Caki2 (cell line): ENCODE measurements around the gene NFATC1. TPM values are rescaled to one million over a fixed set of nuclear protein-coding genes. Genes with fewer than 3 reads are reported as not detected.

ENCODE experiments used
- DNase-seq: peaks from one replicate; pipeline ENCODE4 v3.0.0-alpha.2; 2015; ENCODE audit warnings: low read depth
- in situ Hi-C: cut with HindIII; loops from 2 replicates; pipeline ENCODE4 v1.10.0; 2016; ENCODE audit warnings: low sequenced_read_pairs, low pct_unique_long_range_greater_than_20kb, mixed read lengths
- total RNA-seq: library from RNA; depleted of rRNA; stranded (reverse); fragments of >200 nt; shearing (Covaris generic); gene quantifications from 2 replicates; pipeline ENCODE4 v1.2.3, GENCODE V29; 2014; ENCODE audit warnings: low replicate concordance

NFATC1 gene
- total RNA-seq, 1 experiment from 2014 or later, result 8.3 TPM

DNA sequence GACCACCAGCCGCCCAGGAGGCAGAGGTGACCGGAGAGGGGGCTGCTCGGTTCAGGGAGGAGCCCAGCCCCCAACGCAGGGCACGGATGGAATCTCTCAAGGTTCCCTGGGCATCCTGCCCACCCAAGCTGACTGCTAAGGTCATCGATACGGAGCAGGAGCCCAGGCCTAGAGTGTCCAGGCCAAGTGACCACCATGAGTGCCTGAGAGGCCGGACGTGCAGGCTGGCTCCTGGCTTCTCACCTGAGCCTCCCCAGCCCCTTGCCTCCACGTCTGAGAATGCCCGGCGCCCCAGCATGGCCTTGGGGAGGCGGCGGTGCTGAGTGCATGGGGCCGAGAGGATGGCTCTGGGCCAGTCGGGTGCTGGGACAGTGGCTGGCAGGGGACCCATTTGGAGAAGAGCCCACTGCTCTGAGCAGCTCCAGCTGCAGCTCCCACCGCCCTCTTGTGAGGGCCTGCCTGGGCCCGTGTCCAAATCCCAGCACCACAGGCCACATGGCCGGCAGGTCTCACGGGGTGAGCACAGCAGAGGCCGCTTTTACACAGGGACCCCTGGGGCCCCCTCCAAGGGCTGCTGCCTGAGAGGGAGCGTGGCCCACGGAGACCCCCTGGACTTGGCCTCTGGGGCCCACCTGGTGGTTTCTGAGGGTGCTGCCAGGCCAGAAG, 181.1 kb downstream of the NFATC1 start:
- no peak for DNase-seq
- in situ Hi-C loops, result no loop called here

GRCh38 chr18:79577451-79578395, 182.0 kb downstream of the NFATC1 start:
- in situ Hi-C loops, result no loop called here
- no peak for DNase-seq

DNA sequence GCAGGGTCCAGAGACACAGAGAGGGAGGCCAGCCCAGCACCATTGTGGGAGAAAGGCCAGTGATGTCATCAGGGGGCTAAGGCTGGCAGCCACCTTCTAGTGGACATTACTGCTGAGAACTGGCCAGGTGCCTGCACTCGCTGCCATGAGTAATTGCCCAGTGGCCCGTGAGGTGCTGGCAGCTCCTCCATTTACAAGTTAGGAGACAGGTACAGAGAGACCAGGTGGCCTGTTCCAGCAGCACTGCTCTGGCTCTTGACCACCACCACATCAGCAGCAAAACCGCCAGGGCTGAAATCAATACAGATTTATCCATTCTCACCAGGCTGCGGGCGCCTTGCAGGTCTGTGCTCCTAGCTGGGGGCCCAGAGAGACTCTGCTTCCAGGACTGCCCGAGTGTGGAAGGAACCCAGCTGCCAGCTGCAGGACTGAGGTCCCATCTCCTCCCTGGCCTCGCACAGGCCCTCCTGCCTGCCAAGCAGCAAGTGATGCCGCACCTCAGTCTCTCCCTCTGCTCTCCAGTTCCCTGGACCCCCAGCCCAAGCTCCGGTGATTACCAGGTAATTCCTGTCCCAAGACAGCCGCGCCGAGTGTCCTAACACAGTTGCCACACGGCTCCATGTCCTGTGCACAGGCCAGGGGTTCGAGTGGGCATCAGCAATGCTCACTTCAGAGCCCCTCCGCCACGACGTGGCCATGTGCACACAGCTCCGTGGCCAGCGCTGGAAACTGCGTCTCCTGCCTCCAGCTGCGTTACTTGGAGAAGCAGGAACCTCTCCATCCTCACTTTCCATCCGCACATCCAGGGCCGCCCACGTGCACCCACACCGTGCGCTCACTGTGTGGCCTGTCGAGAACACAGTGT, 182.9 kb downstream of the NFATC1 start:
- DNase-seq, result no peak

More for the DNA sequence above, 182.9 kb downstream of the NFATC1 start:
- in situ Hi-C loops, result no loop called here
